CD14-positive monocyte (primary cell): ENCODE measurements around the gene ZNF559. TPM values are rescaled to one million over a fixed set of nuclear protein-coding genes. Genes with fewer than 3 reads are reported as not detected.

ENCODE experiments used
- DNase-seq, 3 donors: peaks; one replicate each; pipeline ENCODE4 v3.0.0-alpha.2; 2011 to 2022
- H2AFZ ChIP-seq: 2 replicates; pipeline ENCODE4 v1.6.0; 2012; ENCODE audit warnings: mild to moderate bottlenecking, low read depth, low read length, inconsistent platforms; ENCODE audit not compliant: insufficient read depth, poor library complexity, severe bottlenecking
- H3K27ac ChIP-seq, 2 donors: 1 replicate in 1 of 2; 2 replicates in 1 of 2; pipeline ENCODE4 v1.5.1; 2012 to 2013; ENCODE audit warnings: low read length in 2 of 2, control low read depth in 1 of 2, inconsistent platforms in 1 of 2, low read depth in 1 of 2, mild to moderate bottlenecking in 1 of 2
- H3K27me3 ChIP-seq, 2 donors: one replicate each; pipeline versions ENCODE4 v1.6.0 to v1.6.1; 2011 to 2013; ENCODE audit warnings: low read length in 2 of 2; ENCODE audit not compliant: control insufficient read depth in 2 of 2, insufficient read depth in 2 of 2
- H3K36me3 ChIP-seq, 2 donors: replicated peaks in 1 of 2; 1 replicate in 1 of 2; 2 replicates in 1 of 2; pipeline versions ENCODE4 v1.5.1 to v1.6.1; 2012 to 2013; ENCODE audit warnings: low read length in 2 of 2, control low read depth in 1 of 2, inconsistent platforms in 1 of 2, mild to moderate bottlenecking in 1 of 2; ENCODE audit not compliant: insufficient read depth in 2 of 2, control insufficient read depth in 1 of 2
- H3K4me1 ChIP-seq, 2 donors: 1 replicate in 1 of 2; 2 replicates in 1 of 2; pipeline versions ENCODE4 v1.5.1 to v1.6.1; 2012 to 2013; ENCODE audit warnings: low read length in 2 of 2, control low read depth in 1 of 2, inconsistent platforms in 1 of 2, mild to moderate bottlenecking in 1 of 2, moderate library complexity in 1 of 2; ENCODE audit not compliant: insufficient read depth in 2 of 2, control insufficient read depth in 1 of 2
- H3K4me2 ChIP-seq: replicated peaks from 2 replicates; pipeline ENCODE3; 2012; ENCODE audit warnings: low read length, moderate library complexity, mild to moderate bottlenecking; ENCODE audit not compliant: poor library complexity, severe bottlenecking; ENCODE audit errors: extremely low read depth
- H3K4me3 ChIP-seq, 3 experiments: fragments of 200-600 bp in 1 of 3; sonication (generic) in 1 of 3; replicated peaks in 1 of 3; 1 replicate in 2 of 3; 2 replicates in 1 of 3; pipeline ENCODE4 v1.5.1; 2011 to 2013; ENCODE audit warnings: low read length in 3 of 3, mild to moderate bottlenecking in 3 of 3, control low read depth in 2 of 3, low read depth in 2 of 3, inconsistent platforms in 1 of 3, moderate library complexity in 1 of 3
- H3K79me2 ChIP-seq: 2 replicates; pipeline ENCODE4 v1.6.0; 2012; ENCODE audit warnings: mild to moderate bottlenecking, control low read depth, inconsistent platforms, low read length, moderate library complexity; ENCODE audit not compliant: insufficient read depth
- H3K9ac ChIP-seq: 2 replicates; pipeline ENCODE4 v1.6.0; 2017; ENCODE audit warnings: low read length, mild to moderate bottlenecking; ENCODE audit not compliant: insufficient read depth, poor library complexity, severe bottlenecking
- H3K9me3 ChIP-seq, 2 donors: replicated peaks in 1 of 2; 1 replicate in 1 of 2; 2 replicates in 1 of 2; pipeline versions ENCODE4 v1.5.1 to v1.6.1; 2012 to 2013; ENCODE audit warnings: low read length in 2 of 2, control low read depth in 1 of 2; ENCODE audit not compliant: control insufficient read depth in 1 of 2, insufficient read depth in 1 of 2
- H4K20me1 ChIP-seq: 2 replicates; pipeline ENCODE4 v1.6.0; 2012; ENCODE audit warnings: mild to moderate bottlenecking, low read length, control low read depth, moderate library complexity; ENCODE audit not compliant: insufficient read depth
- H3K27ac Mint-ChIP-seq, 7 donors: one replicate each; pipeline ENCODE4 v1.8.0; 2020; ENCODE audit warnings: mild to moderate bottlenecking in 7 of 7, mixed read lengths in 7 of 7, moderate library complexity in 6 of 7, inconsistent platforms in 2 of 7
- H3K27me3 Mint-ChIP-seq, 3 donors: one replicate each; pipeline ENCODE4 v1.8.0; 2021 to 2022; ENCODE audit warnings: low read depth in 3 of 3, mild to moderate bottlenecking in 3 of 3, mixed read lengths in 3 of 3, moderate library complexity in 3 of 3, inconsistent platforms in 1 of 3
- H3K36me3 Mint-ChIP-seq, 2 donors: one replicate each; pipeline ENCODE4 v1.8.0; 2020; ENCODE audit warnings: mixed read lengths in 2 of 2, inconsistent platforms in 1 of 2, mild to moderate bottlenecking in 1 of 2
- H3K4me1 Mint-ChIP-seq: one replicate; pipeline ENCODE4 v1.8.0; 2020; ENCODE audit warnings: mild to moderate bottlenecking, mixed read lengths
- H3K4me3 Mint-ChIP-seq, 2 donors: one replicate each; pipeline ENCODE4 v1.8.0; 2020; ENCODE audit warnings: mild to moderate bottlenecking in 2 of 2, mixed read lengths in 2 of 2, moderate library complexity in 1 of 2
- H3K9me3 Mint-ChIP-seq, 7 donors: one replicate each; pipeline ENCODE4 v1.8.0; 2020 to 2022; ENCODE audit warnings: mixed read lengths in 7 of 7, mild to moderate bottlenecking in 6 of 7, moderate library complexity in 6 of 7, inconsistent platforms in 2 of 7
- CTCF ChIP-seq: fragments of 200-600 bp; IDR thresholded peaks from one replicate; pipeline ENCODE4 v1.8.0; 2022; ENCODE audit warnings: antibody characterized with exemption, mild to moderate bottlenecking
- WGBS: methylation state at CpG from one replicate; pipeline ENCODE4 v1.1.5; 2013; ENCODE audit warnings: missing lambda C conversion rate; ENCODE audit not compliant: insufficient coverage; 5-methylcytosine and 5-hydroxymethylcytosine counted together
- intact Hi-C, 2 donors: fragments of 100-400 bp; cut with micrococcal nuclease; formaldehyde crosslinking; loops; one replicate each; pipeline versions ENCODE4 v1.15.0 to v1.15.1; 2023
- polyA plus RNA-seq, 3 donors: library from polyadenylated mRNA; depleted of rRNA in 1 of 3; unstranded in 2 of 3; stranded (reverse) in 1 of 3; fragments of 300-500 nt in 2 of 3; fragments of >200 nt in 1 of 3; fragmentation: Illumina TruSeq in 2 of 3; gene quantifications; 1 replicate in 2 of 3; 2 replicates in 1 of 3; pipeline ENCODE4 v1.2.3, GENCODE V29; 2012 to 2021

Gene ZNF559
- polyA plus RNA-seq, 3 donors, result 9.0 to 16.0 (median 9.1) TPM

DNA sequence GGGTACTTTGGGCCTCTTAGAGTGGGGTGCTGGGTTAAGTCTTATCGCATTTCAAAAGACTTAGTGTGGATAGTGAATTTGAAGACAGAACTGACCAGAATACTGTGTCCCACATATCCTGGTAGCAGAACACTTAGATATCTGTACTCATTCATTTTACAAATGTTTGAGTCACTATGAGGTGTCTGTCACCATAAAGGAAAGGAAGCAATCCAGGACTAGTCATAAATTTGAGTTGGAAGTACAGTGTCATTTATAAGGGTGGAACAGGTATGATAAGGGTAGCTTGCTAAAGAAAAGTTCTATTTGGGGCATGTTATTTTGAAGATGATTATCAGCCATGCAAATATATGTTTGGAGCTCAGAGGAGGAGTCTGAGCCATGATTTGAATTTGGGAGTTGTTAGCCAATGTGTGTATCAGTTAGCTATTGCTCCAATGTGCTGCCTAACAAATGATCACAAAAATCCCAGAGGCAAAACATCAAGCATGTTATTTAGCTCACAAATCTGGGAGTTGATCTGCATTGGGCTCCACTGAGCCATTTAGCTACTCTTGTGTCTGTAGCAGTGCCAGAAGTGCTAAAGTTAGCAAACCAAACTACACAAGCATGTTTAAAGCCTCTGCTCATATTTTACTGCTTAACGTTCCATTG is 34.6 kb upstream of the ZNF559 start:
- H3K27ac ChIP-seq, result no peak overlapping the region
- no peaks in the 10 kb centered on the region for H3K4me1 Mint-ChIP-seq
- peaks cover 0 to 3% (median 0%) of the 10 kb centered on the region in 3 donors for H3K27me3 Mint-ChIP-seq
- no peaks in the 10 kb centered on the region for H3K79me2 ChIP-seq
- H3K9me3 Mint-ChIP-seq, result peaks cover 24 to 83% (median 73%) of the 10 kb centered on the region in 7 donors
- no peak for DNase-seq
- H3K9ac ChIP-seq, result no peak overlapping the region
- H3K4me2 ChIP-seq, result no peak overlapping the region
- peaks cover 5 to 15% of the 10 kb centered on the region in 2 donors for H3K36me3 Mint-ChIP-seq
- H3K4me3 ChIP-seq, result no peak overlapping the region
- H3K27me3 ChIP-seq, result no peaks in the 10 kb centered on the region
- H3K4me1 ChIP-seq, result no peaks in the 10 kb centered on the region
- H3K27ac Mint-ChIP-seq, result no peak overlapping the region
- no peaks in the 10 kb centered on the region for H4K20me1 ChIP-seq
- no peak overlapping the region for H2AFZ ChIP-seq
- peaks cover 0 to 6% of the 10 kb centered on the region in 2 donors for H3K36me3 ChIP-seq
- intact Hi-C loops, result no loop called here
- no CpG with 5 or more reads among the region's 2 CpGs for WGBS
- H3K9me3 ChIP-seq, result peaks cover 62 to 78% of the 10 kb centered on the region in 2 donors
- H3K4me3 Mint-ChIP-seq, result no peak overlapping the region
- TF ChIP-seq CTCF, result no peak

DNA sequence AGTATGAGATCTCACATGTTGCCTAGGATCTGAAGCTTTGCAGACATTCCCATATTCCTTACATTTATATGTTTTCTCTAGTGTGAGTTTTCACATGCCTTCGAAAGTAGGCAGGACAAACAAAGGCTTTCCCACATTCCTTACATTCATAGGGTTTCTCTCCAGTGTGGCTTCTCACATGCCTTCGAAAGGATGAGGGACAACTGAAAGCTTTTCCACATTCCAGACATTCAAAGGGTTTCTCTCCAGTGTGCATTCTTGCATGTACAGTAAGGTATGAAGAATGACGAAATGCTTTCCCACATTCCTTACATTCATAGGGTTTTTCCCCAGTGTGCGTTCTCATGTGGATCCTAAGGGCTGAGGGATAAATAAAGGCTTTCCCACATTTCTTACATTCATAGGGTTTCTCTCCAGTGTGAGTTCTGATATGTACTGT is 28.5 kb upstream of the ZNF559 start:
- DNase-seq, result no peak
- H3K4me3 Mint-ChIP-seq, result no peak overlapping the region
- Histone ChIP-seq H4K20me1 (no peaks in the 10 kb centered on the region), H3K36me3 (peaks cover 28 to 62% of the 10 kb centered on the region in 2 donors), H3K9ac (no peak overlapping the region), H3K4me3 (peak overlapping the region in 1 of 3 experiments; percentile 26), H3K27ac (no peak overlapping the region), H3K9me3 (peaks cover 51 to 96% of the 10 kb centered on the region in 2 donors), H3K79me2 (no peaks in the 10 kb centered on the region), H3K27me3 (no peaks in the 10 kb centered on the region), H2AFZ (no peak overlapping the region), H3K4me2 (no peak overlapping the region), H3K4me1 (no peaks in the 10 kb centered on the region)
- intact Hi-C loops, result no loop called here
- H3K27ac Mint-ChIP-seq, result no peak overlapping the region
- H3K9me3 Mint-ChIP-seq, result peaks cover 53 to 90% (median 87%) of the 10 kb centered on the region in 7 donors
- no CpG with 5 or more reads among the region's 4 CpGs for WGBS
- no peak for TF ChIP-seq CTCF
- no peaks in the 10 kb centered on the region for H3K4me1 Mint-ChIP-seq
- peaks cover 45 to 61% of the 10 kb centered on the region in 2 donors for H3K36me3 Mint-ChIP-seq
- H3K27me3 Mint-ChIP-seq, result no peaks in the 10 kb centered on the region
